K562 (cell line): ENCODE measurements around the gene DOLPP1. TPM values are rescaled to one million over a fixed set of nuclear protein-coding genes. Genes with fewer than 3 reads are reported as not detected.

Experiments
- ATAC-seq: fragments of 200-7000 bp; cut with Tn5 transposase; 3 replicates; pipeline ENCODE4 v1.9.1; 2020; ENCODE audit warnings: moderate library complexity
- BruUV-seq: library from RNA; stranded (reverse); fragments of 400-500 nt; replicated peaks from 2 replicates; lab custom pipeline; 2021; lab: Mats Ljungman, UMichigan
- CTCF ChIA-PET: fragments of 300-600 bp; formaldehyde crosslinking; extraction: SDS; loops from one replicate; lab custom pipeline; 2021; ENCODE audit warnings: low intra/inter-chr PET ratio; lab: Yijun Ruan, JAX
- POLR2A ChIA-PET: fragments of 300-600, 350-650 bp; sonication (Branson Sonifier 250); formaldehyde crosslinking; extraction: SDS; loops from one replicate; lab custom pipeline; 2021; ENCODE audit warnings: antibody characterized with exemption, inconsistent platforms; lab: Yijun Ruan, JAX
- DNase-seq, 4 experiments: peaks; one replicate each; pipeline versions ENCODE4 v3.0.0 to v3.0.0-alpha.2; 2011 to 2018; ENCODE audit warnings: low spot score in 3 of 4, mixed read lengths in 3 of 4; ENCODE audit errors: extremely low read depth in 1 of 4
- FAIRE-seq: peaks from 2 replicates; lab custom pipeline; 2011; peaks lifted over from hg19 to GRCh38; lab: Jason Lieb, UNC
- H2AFZ ChIP-seq: 2 replicates; pipeline ENCODE4 v1.6.0; 2011; ENCODE audit warnings: low read depth, low read length, control low read depth, inconsistent platforms
- H3K27ac ChIP-seq: fragments of 200-600 bp; 3 replicates; pipeline ENCODE4 v1.8.0; 2011; ENCODE audit warnings: low read depth, mild to moderate bottlenecking, control low read depth, inconsistent platforms, low read length, moderate library complexity, mixed read lengths; ENCODE audit errors: extremely low read depth
- H3K27me3 ChIP-seq, 2 experiments: fragments of 300-600 bp in 1 of 2; 2 replicates in 1 of 2; 3 replicates in 1 of 2; pipeline versions ENCODE4 v1.6.0 to v1.8.0; 2011; ENCODE audit warnings: inconsistent platforms in 2 of 2, low read length in 2 of 2, mild to moderate bottlenecking in 1 of 2, mixed read lengths in 1 of 2, moderate library complexity in 1 of 2; ENCODE audit not compliant: control insufficient read depth in 2 of 2, insufficient read depth in 2 of 2
- H3K36me3 ChIP-seq: fragments of 300-600 bp; 3 replicates; pipeline ENCODE4 v1.8.0; 2011; ENCODE audit warnings: mild to moderate bottlenecking, low read length, inconsistent platforms; ENCODE audit not compliant: control insufficient read depth, insufficient read depth
- H3K4me1 ChIP-seq, 2 experiments: fragments of 200-600 bp in 1 of 2; replicated peaks in 1 of 2; 2 replicates in 1 of 2; 3 replicates in 1 of 2; pipeline versions ENCODE4 v1.5.1 to v1.8.0; 2011; ENCODE audit warnings: inconsistent platforms in 2 of 2, low read length in 2 of 2, mild to moderate bottlenecking in 1 of 2, mixed read lengths in 1 of 2, moderate library complexity in 1 of 2; ENCODE audit not compliant: control insufficient read depth in 2 of 2, insufficient read depth in 2 of 2
- H3K4me2 ChIP-seq: 2 replicates; pipeline ENCODE4 v1.6.1; 2011; ENCODE audit warnings: low read length, control low read depth, inconsistent platforms, mixed read lengths; ENCODE audit not compliant: insufficient read depth
- H3K4me3 ChIP-seq: fragments of 200-600 bp; sonication (generic), shearing (Covaris generic); 2 replicates; pipeline ENCODE4 v1.5.1; 2016; ENCODE audit warnings: control low read depth, inconsistent platforms
- H3K79me2 ChIP-seq: fragments of 200-600 bp; 3 replicates; pipeline ENCODE4 v1.8.0; 2011; ENCODE audit warnings: low read length, inconsistent platforms; ENCODE audit not compliant: control insufficient read depth, insufficient read depth
- H3K9ac ChIP-seq, 2 experiments: 2 replicates each; pipeline versions ENCODE4 v1.6.0 to v1.6.1; 2011; ENCODE audit warnings: low read depth in 2 of 2, low read length in 2 of 2, control low read depth in 1 of 2, inconsistent platforms in 1 of 2, mild to moderate bottlenecking in 1 of 2, mixed read lengths in 1 of 2; ENCODE audit not compliant: insufficient read depth in 1 of 2
- H3K9me1 ChIP-seq: one replicate; pipeline ENCODE4 v1.6.0; 2011; ENCODE audit warnings: inconsistent platforms, mild to moderate bottlenecking, low read length, moderate library complexity; ENCODE audit not compliant: control insufficient read depth, insufficient read depth
- H3K9me3 ChIP-seq: replicated peaks from 2 replicates; pipeline ENCODE4 v1.5.1; 2011; ENCODE audit warnings: low read depth, low read length, inconsistent platforms; ENCODE audit not compliant: control insufficient read depth, insufficient read depth
- H4K20me1 ChIP-seq: replicated peaks from 2 replicates; pipeline ENCODE4 v1.6.1; 2011; ENCODE audit warnings: low read length, inconsistent platforms, mixed read lengths; ENCODE audit not compliant: control insufficient read depth, insufficient read depth
- CREBBP ChIP-seq: IDR thresholded peaks from one replicate; pipeline ENCODE4 v1.6.1; 2012; ENCODE audit warnings: low read depth, mild to moderate bottlenecking, control low read depth, inconsistent platforms, low read length
- E2F1 ChIP-seq: sonication (generic); formaldehyde crosslinking; IDR thresholded peaks from 2 replicates; pipeline ENCODE4 v1.8.1; 2023; ENCODE audit warnings: mild to moderate bottlenecking, missing genetic modification reagents, moderate library complexity
- ETV1 ChIP-seq: fragments of 450-650 bp; conservative IDR thresholded peaks from 2 replicates; pipeline ENCODE4 v1.6.1; 2016; ENCODE audit warnings: missing genetic modification characterization, control low read depth, low read depth, missing compliant biosample characterization
- NUFIP1 ChIP-seq: fragments of 450-650 bp; IDR thresholded peaks from 2 replicates; pipeline ENCODE4 v1.6.1; 2018; ENCODE audit not compliant: partially characterized antibody
- RBBP5 ChIP-seq: fragments of 200-600 bp; sonication (generic); IDR thresholded peaks from 2 replicates; pipeline ENCODE4 v1.6.1; 2012; ENCODE audit warnings: borderline replicate concordance, mild to moderate bottlenecking, low read length, control low read depth, inconsistent platforms; ENCODE audit not compliant: insufficient read depth, poor library complexity, severe bottlenecking
- SP1 ChIP-seq: sonication (generic); formaldehyde crosslinking; IDR thresholded peaks from 2 replicates; pipeline ENCODE4 v1.8.1; 2022; ENCODE audit warnings: mild to moderate bottlenecking, missing genetic modification reagents
- TARDBP ChIP-seq: fragments of 450-650 bp; IDR thresholded peaks from 2 replicates; pipeline ENCODE4 v1.6.1; 2016
- TRIM24 ChIP-seq, 2 experiments: fragments of 450-650 bp; IDR thresholded peaks; 2 replicates each; pipeline ENCODE4 v1.6.1; 2016
- ZNF140 ChIP-seq: fragments of 250-450 bp; sonication (Bioruptor Pico); IDR thresholded peaks from 2 replicates; pipeline ENCODE4 v1.8.0; 2021; ENCODE audit warnings: moderate library complexity, mild to moderate bottlenecking, inconsistent platforms
- ZNF24 ChIP-seq: fragments of 450-650 bp; IDR thresholded peaks from 2 replicates; pipeline ENCODE4 v1.6.1; 2016
- WGBS: fragments of 100-300 bp; shearing (Covaris generic); methylation state at CpG from one replicate; pipeline ENCODE4 v1.1.6; 2016; ENCODE audit warnings: low coverage, mixed read lengths; ENCODE audit not compliant: insufficient coverage; ENCODE audit errors: missing lambda C conversion rate; 5-methylcytosine and 5-hydroxymethylcytosine counted together
- in situ Hi-C: fragments of 300-500 bp; cut with MboI; formaldehyde crosslinking; loops from 4 replicates; pipeline ENCODE4 v1.15.0; 2018; ENCODE audit warnings: inconsistent platforms, mixed read lengths
- intact Hi-C: fragments of 100-400 bp; cut with micrococcal nuclease; formaldehyde crosslinking; loops from 2 replicates; pipeline ENCODE4 v1.14.2; 2022
- polyA plus RNA-seq, 8 experiments: library from polyadenylated mRNA; depleted of rRNA in 4 of 8; stranded (reverse) in 5 of 8; unstranded in 3 of 8; fragments of >200 nt; fragmentation: Nextera tagmentation in 2 of 8; fragmentation: Illumina TruSeq in 1 of 8; extraction: Ambion mirVana in 2 of 8; extraction: Trizol in 1 of 8; gene quantifications; 2 replicates each; pipeline versions ENCODE4 v1.2.1 to v1.2.3, GENCODE V29; 2011 to 2014; ENCODE audit warnings: inconsistent platforms in 1 of 8, missing spikeins in 1 of 8
- total RNA-seq, 7 experiments: library from RNA; depleted of rRNA in 6 of 7; stranded (reverse); fragments of >200 nt in 6 of 7; fragmentation: Illumina TruSeq in 2 of 7; extraction: Trizol in 2 of 7; gene quantifications; 2 replicates each; pipeline versions ENCODE4 v1.2.1 to v1.2.3, GENCODE V29; 2011 to 2021; ENCODE audit warnings: low replicate concordance in 1 of 7
- TF ChIP-seq, protein P1 (sequence below), 2 experiments: fragments of 450-650 bp; IDR thresholded peaks; 2 replicates each; pipeline ENCODE4 v1.6.1; 2016

Gene DOLPP1
- total and polyA plus RNA-seq, 9 of the 15 experiments (the other 6 are each of a cell fraction or from before 2014, with no cell fraction given) = 3.0 to 39.8 (median 30.5) TPM

- intact Hi-C loops = loop anchor here (10.0 kb wide), 1 partner anchor 652 kb away; no protein-coding TSS in a partner anchor
- ATAC-seq (no peak), FAIRE-seq (no peak), DNase-seq (no peak)
- H3K27me3 ChIP-seq = no peaks in the 10 kb centered on the region
- BruUV-seq = no TSS peak
- H2AFZ ChIP-seq = no peak overlapping the region
- no peak overlapping the region; a peak in 1 of 4 replicates for H3K9ac ChIP-seq
- H3K79me2 ChIP-seq = no peaks in the 10 kb centered on the region
- CTCF ChIA-PET = interaction anchor here (3.6 kb wide), 1 partner anchor 477 kb away, joined by 36 read pairs; no protein-coding TSS in a partner anchor
- peaks cover 0 to 9% of the 10 kb centered on the region in 2 experiments; a peak in 2 of 5 replicates for H3K4me1 ChIP-seq
- H3K4me2 ChIP-seq = no peak overlapping the region
- in situ Hi-C loops = loop anchor here (5.0 kb wide), 1 partner anchor 484 kb away; no protein-coding TSS in a partner anchor
- no peaks in the 10 kb centered on the region for H3K9me1 ChIP-seq
- no peak overlapping the region for H3K4me3 ChIP-seq
- H4K20me1 ChIP-seq = no peaks in the 10 kb centered on the region
- no peak for TF ChIP-seq CREBBP
- TF ChIP-seq ZNF24 = no peak
- no peak for TF ChIP-seq TARDBP
- TF ChIP-seq SP1 (CRISPR knock-in tag) = no peak
- TF ChIP-seq E2F1 (CRISPR knock-in tag) = no peak
- no peak for TF ChIP-seq RBBP5
- TF ChIP-seq ETV1 = no peak
- TF ChIP-seq ZNF140 = no peak
- TF ChIP-seq TRIM24 (IDR thresholded peaks at IDR 0.05) = no peak
- TF ChIP-seq, protein P1, sequence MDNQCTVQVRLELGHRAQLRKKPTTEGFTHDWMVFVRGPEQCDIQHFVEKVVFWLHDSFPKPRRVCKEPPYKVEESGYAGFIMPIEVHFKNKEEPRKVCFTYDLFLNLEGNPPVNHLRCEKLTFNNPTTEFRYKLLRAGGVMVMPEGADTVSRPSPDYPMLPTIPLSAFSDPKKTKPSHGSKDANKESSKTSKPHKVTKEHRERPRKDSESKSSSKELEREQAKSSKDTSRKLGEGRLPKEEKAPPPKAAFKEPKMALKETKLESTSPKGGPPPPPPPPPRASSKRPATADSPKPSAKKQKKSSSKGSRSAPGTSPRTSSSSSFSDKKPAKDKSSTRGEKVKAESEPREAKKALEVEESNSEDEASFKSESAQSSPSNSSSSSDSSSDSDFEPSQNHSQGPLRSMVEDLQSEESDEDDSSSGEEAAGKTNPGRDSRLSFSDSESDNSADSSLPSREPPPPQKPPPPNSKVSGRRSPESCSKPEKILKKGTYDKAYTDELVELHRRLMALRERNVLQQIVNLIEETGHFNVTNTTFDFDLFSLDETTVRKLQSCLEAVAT (IDR thresholded peaks at IDR 0.05) = no peak
- no peak for TF ChIP-seq NUFIP1
- H3K9me3 ChIP-seq = no peaks in the 10 kb centered on the region
- H3K36me3 ChIP-seq = peaks cover 82% of the 10 kb centered on the region
- no peak overlapping the region for H3K27ac ChIP-seq
- WGBS = 50% methylated on average over 1 of the region's 4 CpGs
- POLR2A ChIA-PET = interaction anchor here (0.6 to 1.2 kb wide), 4 partner anchors 8 to 490 kb away, joined by 3 read pairs; no protein-coding TSS in a partner anchor
Observed at GRCh38 chr9:129133082-129133481, 52.2 kb downstream of the DOLPP1 start.
